Brain pericyte (primary cell): ENCODE data around the gene XPA.
"Not testable (repeated sequence)": the region's sequence is repeated elsewhere in the genome, so short reads cannot be mapped to it uniquely, and the experiment has no call there.

ENCODE experiments used
- DNase-seq: peaks from one replicate; pipeline ENCODE4 v3.0.0-alpha.2; 2012; ENCODE audit warnings: low read depth, low spot score

XPA gene

GRCh38 chr9:97703437-97704344 is 6.6 kb upstream of the XPA start:
- DNase-seq = peak; percentile 13

GRCh38 chr9:97699824-97700223 is 2.7 kb upstream of the XPA start:
- DNase-seq = not testable (repeated sequence)

- DNase-seq = not testable (repeated sequence)
These were observed 2.1 kb upstream of the XPA start for GRCh38 chr9:97699281-97699680.

- DNase-seq = no peak
These were observed 1.7 kb upstream of the XPA start for GRCh38 chr9:97698865-97699264.

- no peak for DNase-seq
These were observed 697 bp upstream of the XPA start for GRCh38 chr9:97697837-97698236.

- no peak for DNase-seq
These were observed 941 bp downstream of the XPA start for GRCh38 chr9:97695995-97696802.

- no peak for DNase-seq
These were observed 1.8 kb downstream of the XPA start for GRCh38 chr9:97695390-97695789.

- DNase-seq = no peak
These were observed 2.4 kb downstream of the XPA start for GRCh38 chr9:97694769-97695168.

GRCh38 chr9:97689401-97690180 is 7.5 kb downstream of the XPA start:
- no peak for DNase-seq

GRCh38 chr9:97688654-97689053 is 8.5 kb downstream of the XPA start:
- no peak for DNase-seq

- DNase-seq = no peak
These were observed 14.9 kb downstream of the XPA start for GRCh38 chr9:97682242-97682641.

GRCh38 chr9:97675655-97676054 is 21.5 kb downstream of the XPA start:
- no peak for DNase-seq

GRCh38 chr9:97673922-97674321 is 23.2 kb downstream of the XPA start:
- DNase-seq = no peak

- DNase-seq = no peak
These were observed 24.7 kb downstream of the XPA start for GRCh38 chr9:97672403-97672802.

GRCh38 chr9:97670586-97670985 is 26.6 kb downstream of the XPA start:
- no peak for DNase-seq

- DNase-seq = no peak
These were observed 28.7 kb downstream of the XPA start for GRCh38 chr9:97668485-97668884.

- no peak for DNase-seq
These were observed 30.0 kb downstream of the XPA start for GRCh38 chr9:97666907-97667686.

- DNase-seq = no peak
These were observed 31.4 kb downstream of the XPA start for GRCh38 chr9:97665742-97666141.

GRCh38 chr9:97660847-97661246 is 36.3 kb downstream of the XPA start:
- no peak for DNase-seq

- DNase-seq = no peak
These were observed 36.8 kb downstream of the XPA start for GRCh38 chr9:97660340-97660739.

- DNase-seq = no peak
These were observed 37.4 kb downstream of the XPA start for GRCh38 chr9:97659771-97660170.
